Karpas-422 (cell line): Measurements from ENCODE around the gene GPC6. TPM values are rescaled to one million over a fixed set of nuclear protein-coding genes. Genes with fewer than 3 reads are reported as not detected.

ENCODE experiments used
- DNase-seq: peaks from one replicate; pipeline ENCODE4 v3.0.0-alpha.2; 2015
- H2AFZ ChIP-seq: fragments of 200-600 bp; sonication (generic); 2 replicates; pipeline ENCODE4 v1.6.1; 2014; ENCODE audit warnings: antibody characterized with exemption, low read length, mixed read lengths
- H3K27ac ChIP-seq: fragments of 200-600 bp; sonication (generic); 2 replicates; pipeline ENCODE4 v1.5.1; 2014; ENCODE audit warnings: mild to moderate bottlenecking, low read length, moderate library complexity
- H3K27me3 ChIP-seq: fragments of 200-600 bp; sonication (generic); 2 replicates; pipeline ENCODE4 v1.6.1; 2014; ENCODE audit warnings: low read length, mixed read lengths
- H3K36me3 ChIP-seq: fragments of 200-600 bp; sonication (generic); 2 replicates; pipeline ENCODE4 v1.6.1; 2014; ENCODE audit warnings: low read length, mixed read lengths; ENCODE audit not compliant: insufficient read depth
- H3K4me1 ChIP-seq: fragments of 200-600 bp; sonication (generic); 2 replicates; pipeline ENCODE4 v1.6.1; 2014; ENCODE audit warnings: mild to moderate bottlenecking, low read length, mixed read lengths
- H3K4me2 ChIP-seq: fragments of 200-600 bp; sonication (generic); 2 replicates; pipeline ENCODE4 v1.6.1; 2014; ENCODE audit warnings: low read length, low read depth, mild to moderate bottlenecking; ENCODE audit not compliant: poor library complexity, severe bottlenecking
- H3K4me3 ChIP-seq: fragments of 200-600 bp; sonication (generic); 2 replicates; pipeline ENCODE4 v1.5.1; 2014; ENCODE audit warnings: mild to moderate bottlenecking, antibody characterized with exemption, low read length, mixed read lengths
- H3K79me2 ChIP-seq: fragments of 200-600 bp; sonication (generic); 2 replicates; pipeline ENCODE4 v1.6.1; 2014; ENCODE audit warnings: mild to moderate bottlenecking, low read length, mixed read lengths
- H3K9ac ChIP-seq: fragments of 200-600 bp; sonication (generic); 2 replicates; pipeline ENCODE4 v1.6.0; 2014; ENCODE audit warnings: low read length
- H3K9me2 ChIP-seq: fragments of 200-600 bp; sonication (generic), shearing (Covaris generic); replicated peaks from 2 replicates; pipeline ENCODE4 v1.6.0; 2014; ENCODE audit warnings: mild to moderate bottlenecking, low read length, moderate library complexity; ENCODE audit not compliant: insufficient read depth
- H3K9me3 ChIP-seq: fragments of 300-700, 200-600 bp; sonication (generic); 2 replicates; pipeline ENCODE4 v1.6.1; 2014; ENCODE audit warnings: low read length, mixed read lengths
- H4K20me1 ChIP-seq: fragments of 200-600 bp; sonication (generic); 2 replicates; pipeline ENCODE4 v1.6.1; 2014; ENCODE audit warnings: mild to moderate bottlenecking, antibody characterized with exemption, low read length, low read depth; ENCODE audit not compliant: insufficient read depth
- total RNA-seq: library from RNA; depleted of rRNA; stranded (reverse); fragments of >200 nt; shearing (Covaris generic); gene quantifications from 2 replicates; pipeline ENCODE4 v1.2.3, GENCODE V29; 2014; ENCODE audit warnings: low replicate concordance

GPC6 gene
- total RNA-seq, 1 experiment from 2014 or later: not detected

GRCh38 chr13:93689333-93689732 is 462.7 kb downstream of the GPC6 start:
- no peak overlapping the region for H3K4me2 ChIP-seq
- H3K36me3 ChIP-seq: no peaks in the 10 kb centered on the region
- H3K9me3 ChIP-seq: peaks cover 34% of the 10 kb centered on the region
- no peaks in the 10 kb centered on the region for H3K9me2 ChIP-seq
- no peaks in the 10 kb centered on the region for H3K79me2 ChIP-seq
- H3K4me1 ChIP-seq: no peaks in the 10 kb centered on the region
- H3K27ac ChIP-seq: no peak overlapping the region
- no peak overlapping the region for H3K9ac ChIP-seq
- H3K4me3 ChIP-seq: no peak overlapping the region
- H4K20me1 ChIP-seq: no peaks in the 10 kb centered on the region
- no peak for DNase-seq
- H2AFZ ChIP-seq: no peak overlapping the region
- H3K27me3 ChIP-seq: no peaks in the 10 kb centered on the region

- Histone ChIP-seq H3K36me3 (no peaks in the 10 kb centered on the region), H3K4me3 (no peak overlapping the region), H3K9ac (no peak overlapping the region), H3K27ac (no peak overlapping the region), H4K20me1 (no peaks in the 10 kb centered on the region), H3K4me1 (no peaks in the 10 kb centered on the region), H3K27me3 (no peaks in the 10 kb centered on the region), H3K9me3 (peaks cover 38% of the 10 kb centered on the region), H3K4me2 (no peak overlapping the region), H3K9me2 (no peaks in the 10 kb centered on the region), H2AFZ (no peak overlapping the region), H3K79me2 (no peaks in the 10 kb centered on the region)
- DNase-seq: no peak
Measured at GRCh38 chr13:93690139-93690538, 463.5 kb downstream of the GPC6 start.

GRCh38 chr13:93698016-93698613 is 471.5 kb downstream of the GPC6 start:
- H4K20me1 ChIP-seq: no peaks in the 10 kb centered on the region
- no peak overlapping the region for H2AFZ ChIP-seq
- H3K4me2 ChIP-seq: no peak overlapping the region
- no peak overlapping the region for H3K27ac ChIP-seq
- H3K27me3 ChIP-seq: no peaks in the 10 kb centered on the region
- no peaks in the 10 kb centered on the region for H3K9me2 ChIP-seq
- H3K4me1 ChIP-seq: no peaks in the 10 kb centered on the region
- no peak overlapping the region for H3K9ac ChIP-seq
- H3K9me3 ChIP-seq: peaks cover 69% of the 10 kb centered on the region
- no peak overlapping the region for H3K4me3 ChIP-seq
- H3K79me2 ChIP-seq: no peaks in the 10 kb centered on the region
- DNase-seq: no peak
- no peaks in the 10 kb centered on the region for H3K36me3 ChIP-seq

GRCh38 chr13:93700115-93700514 is 473.5 kb downstream of the GPC6 start:
- H3K4me1 ChIP-seq: no peaks in the 10 kb centered on the region
- H2AFZ ChIP-seq: no peak overlapping the region
- H3K9me3 ChIP-seq: peaks cover 68% of the 10 kb centered on the region
- H3K36me3 ChIP-seq: no peaks in the 10 kb centered on the region
- no peak overlapping the region for H3K4me3 ChIP-seq
- DNase-seq: no peak
- H3K4me2 ChIP-seq: no peak overlapping the region
- H3K9ac ChIP-seq: no peak overlapping the region
- no peaks in the 10 kb centered on the region for H4K20me1 ChIP-seq
- no peaks in the 10 kb centered on the region for H3K27me3 ChIP-seq
- H3K9me2 ChIP-seq: no peaks in the 10 kb centered on the region
- H3K27ac ChIP-seq: no peak overlapping the region
- H3K79me2 ChIP-seq: no peaks in the 10 kb centered on the region

GRCh38 chr13:93708308-93709075 is 481.9 kb downstream of the GPC6 start:
- Histone ChIP-seq H3K27me3 (no peaks in the 10 kb centered on the region), H4K20me1 (no peaks in the 10 kb centered on the region), H3K9ac (no peak overlapping the region), H3K9me3 (peaks cover 44% of the 10 kb centered on the region), H3K4me1 (no peaks in the 10 kb centered on the region), H3K9me2 (no peaks in the 10 kb centered on the region), H3K4me3 (no peak overlapping the region), H3K27ac (no peak overlapping the region), H3K79me2 (no peaks in the 10 kb centered on the region), H2AFZ (no peak overlapping the region), H3K4me2 (no peak overlapping the region), H3K36me3 (no peaks in the 10 kb centered on the region)
- no peak for DNase-seq

- Histone ChIP-seq H3K27ac (no peak overlapping the region), H3K9me3 (peaks cover 45% of the 10 kb centered on the region), H2AFZ (no peak overlapping the region), H3K4me3 (no peak overlapping the region), H3K4me1 (no peaks in the 10 kb centered on the region), H3K36me3 (no peaks in the 10 kb centered on the region), H4K20me1 (no peaks in the 10 kb centered on the region), H3K4me2 (no peak overlapping the region), H3K79me2 (no peaks in the 10 kb centered on the region), H3K9ac (no peak overlapping the region), H3K27me3 (no peaks in the 10 kb centered on the region), H3K9me2 (no peaks in the 10 kb centered on the region)
- no peak for DNase-seq
Measured at GRCh38 chr13:93709506-93710244, 483.1 kb downstream of the GPC6 start.

- Histone ChIP-seq H3K9me2 (no peaks in the 10 kb centered on the region), H3K4me3 (no peak overlapping the region), H2AFZ (no peak overlapping the region), H3K9ac (no peak overlapping the region), H3K4me1 (no peaks in the 10 kb centered on the region), H3K9me3 (peaks cover 44% of the 10 kb centered on the region), H3K4me2 (no peak overlapping the region), H3K27ac (no peak overlapping the region), H3K36me3 (no peaks in the 10 kb centered on the region), H3K79me2 (no peaks in the 10 kb centered on the region), H3K27me3 (no peaks in the 10 kb centered on the region), H4K20me1 (no peaks in the 10 kb centered on the region)
- no peak for DNase-seq
Measured at GRCh38 chr13:93714171-93714570, 487.6 kb downstream of the GPC6 start.

- Histone ChIP-seq H3K9me3 (peaks cover 34% of the 10 kb centered on the region), H4K20me1 (no peaks in the 10 kb centered on the region), H3K36me3 (no peaks in the 10 kb centered on the region), H2AFZ (no peak overlapping the region), H3K4me1 (no peaks in the 10 kb centered on the region), H3K27ac (no peak overlapping the region), H3K4me3 (no peak overlapping the region), H3K27me3 (no peaks in the 10 kb centered on the region), H3K79me2 (no peaks in the 10 kb centered on the region), H3K9ac (no peak overlapping the region), H3K9me2 (no peaks in the 10 kb centered on the region), H3K4me2 (no peak overlapping the region)
- no peak for DNase-seq
Measured at GRCh38 chr13:93715866-93716265, 489.3 kb downstream of the GPC6 start.
